Caco-2 (cell line): ENCODE data around the gene PLPP7. TPM values are rescaled to one million over a fixed set of nuclear protein-coding genes. Genes with fewer than 3 reads are reported as not detected.

Experiments
- BruUV-seq: library from RNA; stranded (reverse); fragments of 400-500 nt; replicated peaks from 2 replicates; lab custom pipeline; 2021; lab: Mats Ljungman, UMichigan
- CTCF ChIA-PET: fragments of 300-600 bp; sonication (Branson Sonifier 250); formaldehyde crosslinking; loops from one replicate; lab custom pipeline; 2022; ENCODE audit warnings: antibody characterized with exemption; lab: Charles Lee
- POLR2A ChIA-PET: fragments of 300-600 bp; sonication (Branson Sonifier 250); formaldehyde crosslinking; loops from one replicate; lab custom pipeline; 2022; ENCODE audit warnings: antibody characterized with exemption; lab: Charles Lee
- DNase-seq, 2 experiments: peaks; one replicate each; pipeline versions ENCODE4 v3.0.0 to v3.0.0-alpha.2; 2020 to 2022
- H3K27me3 ChIP-seq: replicated peaks from 2 replicates; pipeline ENCODE4 v1.6.0; 2011; ENCODE audit warnings: low read length; ENCODE audit not compliant: control insufficient read depth, insufficient read depth
- H3K36me3 ChIP-seq: 2 replicates; pipeline ENCODE4 v1.5.1; 2011; ENCODE audit warnings: low read length; ENCODE audit not compliant: control insufficient read depth, insufficient read depth
- H3K4me1 ChIP-seq: fragments of 250-450 bp; sonication (Bioruptor Pico); 2 replicates; pipeline ENCODE4 v1.5.1; 2020; ENCODE audit warnings: mild to moderate bottlenecking
- H3K4me3 ChIP-seq: 2 replicates; pipeline ENCODE4 v1.5.1; 2011; ENCODE audit warnings: low read depth, mild to moderate bottlenecking, control low read depth, low read length
- H3K9me3 ChIP-seq: fragments of 250-450 bp; sonication (Bioruptor Pico); 2 replicates; pipeline ENCODE4 v1.5.1; 2020; ENCODE audit warnings: mild to moderate bottlenecking, moderate library complexity
- H3K27ac Mint-ChIP-seq: one replicate; pipeline ENCODE4 v1.8.0; 2022; ENCODE audit warnings: mixed read lengths; ENCODE audit not compliant: unreplicated experiment
- H3K27me3 Mint-ChIP-seq: one replicate; pipeline ENCODE4 v1.8.0; 2022; ENCODE audit warnings: mixed read lengths; ENCODE audit not compliant: insufficient read depth, unreplicated experiment
- H3K36me3 Mint-ChIP-seq: one replicate; pipeline ENCODE4 v1.8.0; 2022; ENCODE audit warnings: mild to moderate bottlenecking, mixed read lengths; ENCODE audit not compliant: insufficient read depth, unreplicated experiment
- H3K4me1 Mint-ChIP-seq: one replicate; pipeline ENCODE4 v1.8.0; 2022; ENCODE audit warnings: low read depth, mixed read lengths; ENCODE audit not compliant: unreplicated experiment
- H3K4me3 Mint-ChIP-seq: one replicate; pipeline ENCODE4 v1.8.0; 2022; ENCODE audit warnings: mild to moderate bottlenecking, moderate library complexity, mixed read lengths; ENCODE audit not compliant: unreplicated experiment
- H3K9me3 Mint-ChIP-seq: one replicate; pipeline ENCODE4 v1.8.0; 2022; ENCODE audit warnings: mixed read lengths; ENCODE audit not compliant: unreplicated experiment
- intact Hi-C: fragments of 100-400 bp; cut with micrococcal nuclease; formaldehyde crosslinking; loops from one replicate; pipeline ENCODE4 v1.10.0; 2022; ENCODE audit not compliant: unreplicated experiment
- total RNA-seq: library from RNA; stranded (reverse); gene quantifications from 2 replicates; pipeline ENCODE4 v1.2.3, GENCODE V29; 2022
- TF ChIP-seq, protein P1 (sequence below), 2 experiments: fragments of 200-600 bp in 1 of 2; IDR thresholded peaks; 1 replicate in 1 of 2; 2 replicates in 1 of 2; pipeline versions ENCODE4 v1.5.1 to v1.8.0; 2011 to 2022; ENCODE audit warnings: antibody characterized with exemption in 1 of 2, control low read depth in 1 of 2, inconsistent platforms in 1 of 2, low read depth in 1 of 2, low read length in 1 of 2, mild to moderate bottlenecking in 1 of 2, moderate library complexity in 1 of 2; ENCODE audit not compliant: insufficient read depth in 1 of 2, severe bottlenecking in 1 of 2, unreplicated experiment in 1 of 2

PLPP7 gene
- total RNA-seq, 1 experiment from 2014 or later: 0.11 TPM

GRCh38 chr9:131320031-131320685, 30.6 kb downstream of the PLPP7 start:
- Histone ChIP-seq H3K4me1 (peaks cover 46% of the 10 kb centered on the region), H3K4me3 (no peak overlapping the region), H3K27me3 (no peaks in the 10 kb centered on the region), H3K9me3 (no peaks in the 10 kb centered on the region), H3K36me3 (no peaks in the 10 kb centered on the region)
- no peak overlapping the region for H3K27ac Mint-ChIP-seq
- intact Hi-C loops: no loop called here
- peak in 1 of 2 experiments; percentile 62 for DNase-seq
- ChIA-PET POLR2A (no interaction called here), CTCF (interaction anchor here (0.7 to 1.9 kb wide), 2 partner anchors 16 to 19 kb away, joined by 3 to 5 read pairs; no protein-coding TSS in a partner anchor)
- TF ChIP-seq, protein P1, sequence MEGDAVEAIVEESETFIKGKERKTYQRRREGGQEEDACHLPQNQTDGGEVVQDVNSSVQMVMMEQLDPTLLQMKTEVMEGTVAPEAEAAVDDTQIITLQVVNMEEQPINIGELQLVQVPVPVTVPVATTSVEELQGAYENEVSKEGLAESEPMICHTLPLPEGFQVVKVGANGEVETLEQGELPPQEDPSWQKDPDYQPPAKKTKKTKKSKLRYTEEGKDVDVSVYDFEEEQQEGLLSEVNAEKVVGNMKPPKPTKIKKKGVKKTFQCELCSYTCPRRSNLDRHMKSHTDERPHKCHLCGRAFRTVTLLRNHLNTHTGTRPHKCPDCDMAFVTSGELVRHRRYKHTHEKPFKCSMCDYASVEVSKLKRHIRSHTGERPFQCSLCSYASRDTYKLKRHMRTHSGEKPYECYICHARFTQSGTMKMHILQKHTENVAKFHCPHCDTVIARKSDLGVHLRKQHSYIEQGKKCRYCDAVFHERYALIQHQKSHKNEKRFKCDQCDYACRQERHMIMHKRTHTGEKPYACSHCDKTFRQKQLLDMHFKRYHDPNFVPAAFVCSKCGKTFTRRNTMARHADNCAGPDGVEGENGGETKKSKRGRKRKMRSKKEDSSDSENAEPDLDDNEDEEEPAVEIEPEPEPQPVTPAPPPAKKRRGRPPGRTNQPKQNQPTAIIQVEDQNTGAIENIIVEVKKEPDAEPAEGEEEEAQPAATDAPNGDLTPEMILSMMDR (IDR thresholded peaks at IDR 0.05; ENCODE audit: insufficient read depth in 1 of 2, low read depth in 1 of 2, low read length in 1 of 2, severe bottlenecking in 1 of 2, unreplicated experiment in 1 of 2): no peak
- no peaks in the 10 kb centered on the region for H3K36me3 Mint-ChIP-seq
- H3K4me3 Mint-ChIP-seq: no peak overlapping the region
- no peaks in the 10 kb centered on the region for H3K27me3 Mint-ChIP-seq
- peaks cover 21% of the 10 kb centered on the region for H3K4me1 Mint-ChIP-seq
- BruUV-seq: no TSS peak
- H3K9me3 Mint-ChIP-seq: no peaks in the 10 kb centered on the region

- BruUV-seq: no TSS peak
- ChIA-PET CTCF (interaction anchor here (1.1 kb wide), 1 partner anchor 13 kb away, joined by 4 read pairs; no protein-coding TSS in a partner anchor), POLR2A (no interaction called here)
- Mint-ChIP-seq H3K27ac (no peak overlapping the region), H3K36me3 (no peaks in the 10 kb centered on the region), H3K27me3 (no peaks in the 10 kb centered on the region), H3K4me1 (peaks cover 9% of the 10 kb centered on the region), H3K4me3 (no peak overlapping the region), H3K9me3 (no peaks in the 10 kb centered on the region)
- DNase-seq: peak in 1 of 2 experiments; percentile 30
- intact Hi-C loops: no loop called here
- H3K36me3 ChIP-seq: no peaks in the 10 kb centered on the region
- H3K4me3 ChIP-seq: no peak overlapping the region
- TF ChIP-seq, protein P1 (IDR thresholded peaks at IDR 0.05; ENCODE audit: insufficient read depth in 1 of 2, low read depth in 1 of 2, low read length in 1 of 2, severe bottlenecking in 1 of 2, unreplicated experiment in 1 of 2): no peak
- no peaks in the 10 kb centered on the region for H3K27me3 ChIP-seq
- no peaks in the 10 kb centered on the region for H3K9me3 ChIP-seq
- H3K4me1 ChIP-seq: peaks cover 15% of the 10 kb centered on the region
Measured at GRCh38 chr9:131323629-131324028, 34.1 kb downstream of the PLPP7 start.

- H3K27me3 ChIP-seq: no peaks in the 10 kb centered on the region
- Mint-ChIP-seq H3K9me3 (no peaks in the 10 kb centered on the region), H3K27ac (no peak overlapping the region), H3K27me3 (no peaks in the 10 kb centered on the region), H3K36me3 (no peaks in the 10 kb centered on the region), H3K4me3 (no peak overlapping the region), H3K4me1 (peaks cover 7% of the 10 kb centered on the region)
- TF ChIP-seq, protein P1 (IDR thresholded peaks at IDR 0.05; ENCODE audit: insufficient read depth in 1 of 2, low read depth in 1 of 2, low read length in 1 of 2, severe bottlenecking in 1 of 2, unreplicated experiment in 1 of 2): no peak
- peak in 1 of 2 experiments; percentile 27 for DNase-seq
- POLR2A ChIA-PET: no interaction called here
- intact Hi-C loops: no loop called here
- no peak overlapping the region for H3K4me3 ChIP-seq
- H3K36me3 ChIP-seq: no peaks in the 10 kb centered on the region
- CTCF ChIA-PET: no interaction called here
- H3K4me1 ChIP-seq: peaks cover 20% of the 10 kb centered on the region
- BruUV-seq: no TSS peak
- H3K9me3 ChIP-seq: no peaks in the 10 kb centered on the region
Measured at GRCh38 chr9:131324736-131325679, 35.5 kb downstream of the PLPP7 start.
